ENCODE data around the gene TLX1.

Gene TLX1

DNA sequence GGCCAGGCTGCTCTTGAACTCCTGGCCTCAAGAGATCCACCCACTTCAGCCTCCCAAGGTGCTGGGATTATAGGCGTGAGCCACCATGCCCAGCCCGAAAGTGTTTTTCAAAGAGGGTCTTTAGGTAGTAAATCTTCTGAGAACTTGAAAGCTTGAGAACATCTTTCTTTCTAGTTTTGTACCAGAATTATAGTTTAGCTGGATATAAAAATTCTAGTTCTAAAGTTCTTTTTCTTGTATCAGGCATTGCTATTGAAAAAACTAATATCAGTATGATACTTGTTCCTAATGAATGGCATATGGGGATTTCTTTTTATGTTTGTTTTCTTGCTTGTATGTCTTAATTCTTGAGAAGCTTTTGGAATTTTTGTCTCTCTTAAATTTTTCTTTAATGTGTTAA is 43.2 kb downstream of the TLX1 start:
- TF ChIP-seq, protein P1, sequence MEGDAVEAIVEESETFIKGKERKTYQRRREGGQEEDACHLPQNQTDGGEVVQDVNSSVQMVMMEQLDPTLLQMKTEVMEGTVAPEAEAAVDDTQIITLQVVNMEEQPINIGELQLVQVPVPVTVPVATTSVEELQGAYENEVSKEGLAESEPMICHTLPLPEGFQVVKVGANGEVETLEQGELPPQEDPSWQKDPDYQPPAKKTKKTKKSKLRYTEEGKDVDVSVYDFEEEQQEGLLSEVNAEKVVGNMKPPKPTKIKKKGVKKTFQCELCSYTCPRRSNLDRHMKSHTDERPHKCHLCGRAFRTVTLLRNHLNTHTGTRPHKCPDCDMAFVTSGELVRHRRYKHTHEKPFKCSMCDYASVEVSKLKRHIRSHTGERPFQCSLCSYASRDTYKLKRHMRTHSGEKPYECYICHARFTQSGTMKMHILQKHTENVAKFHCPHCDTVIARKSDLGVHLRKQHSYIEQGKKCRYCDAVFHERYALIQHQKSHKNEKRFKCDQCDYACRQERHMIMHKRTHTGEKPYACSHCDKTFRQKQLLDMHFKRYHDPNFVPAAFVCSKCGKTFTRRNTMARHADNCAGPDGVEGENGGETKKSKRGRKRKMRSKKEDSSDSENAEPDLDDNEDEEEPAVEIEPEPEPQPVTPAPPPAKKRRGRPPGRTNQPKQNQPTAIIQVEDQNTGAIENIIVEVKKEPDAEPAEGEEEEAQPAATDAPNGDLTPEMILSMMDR (conservative IDR thresholded peaks at IDR 0.05), result no peak

DNA sequence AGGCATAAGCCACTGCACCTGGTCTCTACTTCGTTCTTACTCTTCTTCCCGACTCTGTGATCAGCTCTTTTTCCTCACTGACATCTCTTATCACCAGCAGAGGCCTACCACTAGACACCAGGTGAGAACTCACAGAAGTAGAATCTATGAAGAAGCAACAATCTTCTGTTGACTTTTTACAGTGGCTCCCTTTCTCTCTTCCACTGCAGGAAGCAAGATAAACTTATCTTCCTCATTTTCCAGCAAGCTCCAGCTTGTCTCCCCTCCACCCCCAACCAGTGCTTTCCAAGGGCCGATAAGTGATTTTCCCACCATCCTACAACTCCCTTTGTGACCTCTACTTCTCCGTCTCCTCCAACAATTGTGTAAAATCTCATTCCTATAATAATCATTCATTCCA is 45.5 kb downstream of the TLX1 start:
- no peak overlapping the region for H3K27ac ChIP-seq
- TF ChIP-seq, protein P1 (conservative IDR thresholded peaks at IDR 0.05), result no peak

More for the DNA sequence above, 43.2 kb downstream of the TLX1 start:
- H3K27ac ChIP-seq, result no peak overlapping the region

DNA sequence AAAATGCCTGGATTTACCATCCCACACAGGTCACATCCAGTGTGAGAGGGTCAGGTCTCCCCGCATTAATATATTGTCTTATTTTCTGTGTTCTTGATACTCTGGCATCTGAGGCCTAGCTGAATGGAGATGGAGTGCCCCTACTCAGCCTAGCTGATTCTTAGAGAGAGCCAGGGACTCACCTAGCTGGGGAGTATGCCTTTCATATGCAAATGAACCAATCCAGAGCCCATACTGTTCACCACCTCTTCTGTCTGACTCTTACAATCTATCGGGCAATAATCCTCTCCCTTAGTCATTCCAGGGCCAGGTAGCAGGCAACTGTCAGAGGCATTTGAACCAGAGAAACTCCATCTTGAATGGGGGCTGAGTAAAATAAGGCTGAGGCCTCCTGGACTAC is 51.8 kb downstream of the TLX1 start:
- H3K27ac ChIP-seq, result no peak overlapping the region

DNA sequence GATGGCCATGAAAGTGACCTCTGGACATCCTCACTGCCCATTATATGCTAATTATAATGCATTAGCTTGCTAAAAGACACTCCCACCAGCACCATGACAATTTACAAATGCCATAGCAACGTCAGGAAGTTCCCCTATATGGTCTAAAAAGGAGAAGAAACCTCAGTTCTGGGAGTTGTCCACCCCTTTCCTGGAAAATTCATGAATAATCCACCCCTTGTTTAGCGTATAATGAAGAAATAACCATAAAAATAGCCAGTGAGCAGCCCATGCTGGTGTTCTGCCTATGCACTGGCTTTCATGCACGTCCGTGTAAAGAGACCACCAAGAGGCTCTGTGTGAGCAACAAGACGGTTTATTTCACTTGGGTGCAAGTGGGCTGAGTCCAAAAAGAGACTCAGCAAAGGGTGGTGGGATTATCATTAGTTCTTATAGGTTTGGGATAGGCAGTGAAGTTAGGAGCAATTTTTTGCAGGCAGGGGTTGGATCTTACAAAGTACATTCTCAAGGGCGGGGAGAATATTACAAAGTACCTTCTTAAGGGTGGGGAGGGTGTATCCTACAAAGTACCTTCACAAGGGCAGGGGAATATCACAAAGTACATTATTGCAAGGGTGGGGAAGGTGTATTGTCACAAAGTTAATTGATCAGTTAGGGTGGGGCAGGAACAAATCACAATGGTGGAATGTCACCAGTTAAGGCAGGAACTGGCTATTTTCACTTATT is 52.5 kb downstream of the TLX1 start:
- H3K27ac ChIP-seq, result no peak overlapping the region
- TF ChIP-seq, protein P1 (conservative IDR thresholded peaks at IDR 0.05), result no peak

More for the DNA sequence above, 51.8 kb downstream of the TLX1 start:
- TF ChIP-seq, protein P1 (conservative IDR thresholded peaks at IDR 0.05), result no peak
